Measurements from ENCODE around the gene RBM19. TPM values are rescaled to one million over a fixed set of nuclear protein-coding genes. Genes with fewer than 3 reads are reported as not detected.

The RBM19 gene
- total and polyA plus RNA-seq, 10 donors, result 13.6 to 46.7 (median 34.5) TPM

GRCh38 chr12:113978080-113978479 lies 12.0 kb upstream of the RBM19 start:
- no peaks in the 10 kb centered on the region for H3K9me3 ChIP-seq
- 20 to 39% (median 38%) methylated on average over 1 of the region's 1 CpG for WGBS, 5 donors
- H3K4me1 ChIP-seq, result no peaks in the 10 kb centered on the region
- no peak overlapping the region for H3K4me3 ChIP-seq
- H3K36me3 ChIP-seq, result no peaks in the 10 kb centered on the region
- TF ChIP-seq POLR2A (IDR thresholded peaks at IDR 0.05) (no peak), CTCF (IDR thresholded peaks at IDR 0.05 in 8 of 11, conservative IDR thresholded peaks at IDR 0.05 in 3 of 11) (peak in 1 of 11 experiments; percentile 1), POLR2AphosphoS5 (IDR thresholded peaks at IDR 0.05) (no peak)
- DNase-seq, result no peak
- intact Hi-C loops (cut with DNase I; ENCODE audit: low total_unique reads), result no loop called here
- H3K27me3 ChIP-seq (replicated peaks in 1 of 7), result peaks cover 0 to 87% (median 15%) of the 10 kb centered on the region in 7 donors
- H3K27ac ChIP-seq, result no peak overlapping the region

GRCh38 chr12:113974006-113974405 lies 7.9 kb upstream of the RBM19 start:
- Histone ChIP-seq H3K27me3 (replicated peaks in 1 of 7) (peaks cover 0 to 63% (median 15%) of the 10 kb centered on the region in 7 donors), H3K4me3 (no peak overlapping the region), H3K27ac (no peak overlapping the region), H3K4me1 (peaks cover 0 to 7% (median 2%) of the 10 kb centered on the region in 6 donors), H3K9me3 (no peaks in the 10 kb centered on the region), H3K36me3 (no peaks in the 10 kb centered on the region)
- intact Hi-C loops (cut with DNase I; ENCODE audit: low total_unique reads), result no loop called here
- TF ChIP-seq POLR2AphosphoS5 (IDR thresholded peaks at IDR 0.05), result no peak
- TF ChIP-seq CTCF (IDR thresholded peaks at IDR 0.05 in 8 of 11, conservative IDR thresholded peaks at IDR 0.05 in 3 of 11), result no peak
- TF ChIP-seq POLR2A (IDR thresholded peaks at IDR 0.05), result no peak
- WGBS, 5 donors, result 74 to 87% (median 80%) methylated on average over 3 of the region's 3 CpGs
- DNase-seq, result no peak

GRCh38 chr12:113973109-113973904 lies 7.2 kb upstream of the RBM19 start:
- 34 to 44% (median 37%) methylated on average over 10 of the region's 10 CpGs for WGBS, 5 donors
- Histone ChIP-seq H3K27me3 (replicated peaks in 1 of 7) (peaks cover 0 to 56% (median 15%) of the 10 kb centered on the region in 7 donors), H3K4me3 (no peak overlapping the region), H3K9me3 (no peaks in the 10 kb centered on the region), H3K27ac (no peak overlapping the region), H3K4me1 (peaks cover 0 to 7% (median 2%) of the 10 kb centered on the region in 6 donors), H3K36me3 (no peaks in the 10 kb centered on the region)
- intact Hi-C loops (cut with DNase I; ENCODE audit: low total_unique reads), result no loop called here
- no peak for TF ChIP-seq POLR2AphosphoS5 (IDR thresholded peaks at IDR 0.05)
- TF ChIP-seq CTCF (IDR thresholded peaks at IDR 0.05 in 8 of 11, conservative IDR thresholded peaks at IDR 0.05 in 3 of 11), result no peak
- DNase-seq, result no peak

- no peaks in the 10 kb centered on the region for H3K36me3 ChIP-seq
- 84 to 92% (median 90%) methylated on average over 4 of the region's 4 CpGs for WGBS, 5 donors
- intact Hi-C loops (cut with DNase I; ENCODE audit: low total_unique reads), result no loop called here
Observed at GRCh38 chr12:113971392-113971791, 5.3 kb upstream of the RBM19 start.

More at GRCh38 chr12:113971392-113971791, 5.3 kb upstream of the RBM19 start:
- no peaks in the 10 kb centered on the region for H3K9me3 ChIP-seq
- H3K27me3 ChIP-seq (replicated peaks in 1 of 7), result peaks cover 0 to 36% (median 8%) of the 10 kb centered on the region in 7 donors
- H3K4me3 ChIP-seq, result no peak overlapping the region
- no peak for TF ChIP-seq CTCF (IDR thresholded peaks at IDR 0.05 in 8 of 11, conservative IDR thresholded peaks at IDR 0.05 in 3 of 11)
- no peak for TF ChIP-seq POLR2A (IDR thresholded peaks at IDR 0.05)
- TF ChIP-seq POLR2AphosphoS5 (IDR thresholded peaks at IDR 0.05), result no peak
- peaks cover 4 to 18% (median 11%) of the 10 kb centered on the region in 6 donors for H3K4me1 ChIP-seq
- no peak overlapping the region for H3K27ac ChIP-seq
- no peak for DNase-seq
